SU-DHL-6 (cell line): ENCODE measurements around the gene YIF1A.

ENCODE experiments used
- H2AFZ ChIP-seq: fragments of 200-600 bp; sonication (generic); 2 replicates; pipeline ENCODE4 v1.6.1; 2014; ENCODE audit warnings: low read depth, mild to moderate bottlenecking, moderate library complexity, mixed read lengths, antibody characterized with exemption, low read length; ENCODE audit not compliant: severe bottlenecking
- H3F3A ChIP-seq: fragments of 200-600 bp; shearing (Covaris generic); 2 replicates; pipeline ENCODE4 v1.6.0; 2016; ENCODE audit warnings: antibody characterized with exemption, mild to moderate bottlenecking; ENCODE audit not compliant: insufficient read depth
- H3K27ac ChIP-seq: fragments of 200-600 bp; sonication (generic); 2 replicates; pipeline ENCODE4 v1.5.1; 2016; ENCODE audit warnings: low read depth, mild to moderate bottlenecking, low read length, moderate library complexity, mixed read lengths
- H3K27me3 ChIP-seq: fragments of 200-600 bp; sonication (generic), shearing (Covaris generic); 2 replicates; pipeline ENCODE4 v1.6.0; 2014; ENCODE audit warnings: mild to moderate bottlenecking, low read length
- H3K36me3 ChIP-seq: fragments of 200-600 bp; sonication (generic); 2 replicates; pipeline ENCODE4 v1.6.1; 2014; ENCODE audit warnings: mild to moderate bottlenecking, low read length, mixed read lengths
- H3K4me2 ChIP-seq: fragments of 300-600, 200-600 bp; shearing (Covaris generic), sonication (generic); 2 replicates; pipeline ENCODE4 v1.6.0; 2014; ENCODE audit warnings: low read length, low read depth, mild to moderate bottlenecking; ENCODE audit not compliant: poor library complexity, severe bottlenecking
- H3K4me3 ChIP-seq: fragments of 200-600 bp; sonication (generic); 2 replicates; pipeline ENCODE4 v1.5.1; 2014; ENCODE audit warnings: antibody characterized with exemption, low read length, mild to moderate bottlenecking, mixed read lengths; ENCODE audit not compliant: insufficient read depth, poor library complexity, severe bottlenecking
- H3K79me2 ChIP-seq: fragments of 200-600 bp; sonication (generic); 2 replicates; pipeline ENCODE4 v1.6.1; 2014; ENCODE audit warnings: mild to moderate bottlenecking, low read length, moderate library complexity; ENCODE audit not compliant: insufficient read depth
- H3K9ac ChIP-seq: fragments of 200-600 bp; sonication (generic); 2 replicates; pipeline ENCODE4 v1.7.0; 2014; ENCODE audit warnings: mild to moderate bottlenecking, low read length
- H3K9me2 ChIP-seq: fragments of 200-600 bp; sonication (generic); replicated peaks from 2 replicates; pipeline ENCODE4 v1.6.1; 2014; ENCODE audit warnings: low read length; ENCODE audit not compliant: insufficient read depth
- H3K9me3 ChIP-seq: fragments of 200-600 bp; sonication (generic); 2 replicates; pipeline ENCODE4 v1.6.1; 2014; ENCODE audit warnings: low read length, mixed read lengths; ENCODE audit not compliant: insufficient read depth
- H4K20me1 ChIP-seq: fragments of 200-600 bp; sonication (generic); 2 replicates; pipeline ENCODE4 v1.6.1; 2014; ENCODE audit warnings: low read depth, mild to moderate bottlenecking, antibody characterized with exemption, low read length, moderate library complexity, mixed read lengths
- EZH2phosphoT487 ChIP-seq: fragments of 200-600 bp; sonication (generic), shearing (Covaris generic); conservative IDR thresholded peaks from 2 replicates; pipeline ENCODE4 v1.6.1; 2018; ENCODE audit warnings: mild to moderate bottlenecking, antibody characterized with exemption, low read length, moderate library complexity, mixed read lengths
- TF ChIP-seq, protein P1 (sequence below): fragments of 200-600 bp; sonication (generic); IDR thresholded peaks from one replicate; pipeline ENCODE4 v1.5.1; 2017; ENCODE audit warnings: antibody characterized with exemption, mild to moderate bottlenecking, low read length, moderate library complexity; ENCODE audit not compliant: insufficient read depth, poor library complexity, severe bottlenecking

Gene YIF1A, protein sequence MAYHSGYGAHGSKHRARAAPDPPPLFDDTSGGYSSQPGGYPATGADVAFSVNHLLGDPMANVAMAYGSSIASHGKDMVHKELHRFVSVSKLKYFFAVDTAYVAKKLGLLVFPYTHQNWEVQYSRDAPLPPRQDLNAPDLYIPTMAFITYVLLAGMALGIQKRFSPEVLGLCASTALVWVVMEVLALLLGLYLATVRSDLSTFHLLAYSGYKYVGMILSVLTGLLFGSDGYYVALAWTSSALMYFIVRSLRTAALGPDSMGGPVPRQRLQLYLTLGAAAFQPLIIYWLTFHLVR

DNA sequence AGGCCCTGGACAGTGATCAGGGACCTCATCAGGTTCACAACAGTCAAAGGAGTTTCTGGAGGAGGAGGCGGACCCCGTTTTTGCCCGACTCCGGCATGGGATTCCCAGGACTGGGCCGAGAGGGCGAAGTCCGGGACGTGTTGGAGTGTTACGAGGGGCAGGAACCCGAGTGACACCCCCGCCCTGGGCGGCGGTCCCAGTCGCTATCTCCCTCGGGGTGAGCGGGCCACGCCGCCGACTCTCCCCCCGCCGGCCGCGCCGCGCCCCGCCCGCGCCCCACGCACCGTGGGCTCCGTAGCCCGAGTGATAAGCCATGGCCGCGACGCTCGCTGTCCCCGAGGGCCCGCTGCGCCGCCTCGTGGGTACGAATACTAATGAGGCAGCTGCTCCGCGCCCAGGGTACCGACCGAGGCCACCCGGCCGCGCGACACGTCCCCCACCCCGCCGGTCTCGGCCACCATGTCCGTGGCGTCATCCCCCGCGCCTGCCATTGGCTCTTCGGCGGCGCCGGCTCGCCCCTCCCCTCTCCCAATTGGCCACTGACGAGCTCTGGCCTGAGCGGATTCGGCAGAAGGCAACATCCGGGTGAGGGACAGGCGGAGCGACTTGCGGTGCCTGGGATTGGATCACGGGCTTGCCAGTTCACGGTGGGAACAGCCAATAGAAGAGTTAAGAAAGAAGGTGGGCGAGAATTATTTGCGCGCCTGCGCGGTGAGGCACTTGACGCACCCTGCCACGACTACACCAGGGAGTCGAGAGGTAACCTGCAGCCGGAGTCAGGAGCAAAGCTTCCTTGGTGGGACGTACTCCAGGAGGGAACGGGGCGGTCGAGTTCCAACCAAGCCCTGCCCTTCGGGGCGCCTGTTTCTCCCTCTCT lies at the start of gene YIF1A:
Gene YIF1A (minus strand): TSS at position 473 of the 877 bp plus-strand sequence. CDS start 158 bp downstream, at position 315.
- Histone ChIP-seq H3K9me3 (no peaks in the 10 kb centered on the region), H3K27ac (no peak within 1 kb of the TSS), H3K9me2 (no peaks in the 10 kb centered on the region), H3K9ac (peak within 1 kb of the TSS; percentile 84), H3K4me2 (peak within 1 kb of the TSS; percentile 69), H3K36me3 (no peaks in the 10 kb centered on the region), H3K27me3 (no peaks in the 10 kb centered on the region), H3K79me2 (no peaks in the 10 kb centered on the region), H3F3A (no peaks in the 10 kb centered on the region), H4K20me1 (no peaks in the 10 kb centered on the region), H3K4me3 (peak within 1 kb of the TSS; percentile 72), H2AFZ (peak within 1 kb of the TSS; percentile 76)
- no peak for TF ChIP-seq EZH2phosphoT487
- TF ChIP-seq, protein P1, sequence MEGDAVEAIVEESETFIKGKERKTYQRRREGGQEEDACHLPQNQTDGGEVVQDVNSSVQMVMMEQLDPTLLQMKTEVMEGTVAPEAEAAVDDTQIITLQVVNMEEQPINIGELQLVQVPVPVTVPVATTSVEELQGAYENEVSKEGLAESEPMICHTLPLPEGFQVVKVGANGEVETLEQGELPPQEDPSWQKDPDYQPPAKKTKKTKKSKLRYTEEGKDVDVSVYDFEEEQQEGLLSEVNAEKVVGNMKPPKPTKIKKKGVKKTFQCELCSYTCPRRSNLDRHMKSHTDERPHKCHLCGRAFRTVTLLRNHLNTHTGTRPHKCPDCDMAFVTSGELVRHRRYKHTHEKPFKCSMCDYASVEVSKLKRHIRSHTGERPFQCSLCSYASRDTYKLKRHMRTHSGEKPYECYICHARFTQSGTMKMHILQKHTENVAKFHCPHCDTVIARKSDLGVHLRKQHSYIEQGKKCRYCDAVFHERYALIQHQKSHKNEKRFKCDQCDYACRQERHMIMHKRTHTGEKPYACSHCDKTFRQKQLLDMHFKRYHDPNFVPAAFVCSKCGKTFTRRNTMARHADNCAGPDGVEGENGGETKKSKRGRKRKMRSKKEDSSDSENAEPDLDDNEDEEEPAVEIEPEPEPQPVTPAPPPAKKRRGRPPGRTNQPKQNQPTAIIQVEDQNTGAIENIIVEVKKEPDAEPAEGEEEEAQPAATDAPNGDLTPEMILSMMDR, result no peak

DNA sequence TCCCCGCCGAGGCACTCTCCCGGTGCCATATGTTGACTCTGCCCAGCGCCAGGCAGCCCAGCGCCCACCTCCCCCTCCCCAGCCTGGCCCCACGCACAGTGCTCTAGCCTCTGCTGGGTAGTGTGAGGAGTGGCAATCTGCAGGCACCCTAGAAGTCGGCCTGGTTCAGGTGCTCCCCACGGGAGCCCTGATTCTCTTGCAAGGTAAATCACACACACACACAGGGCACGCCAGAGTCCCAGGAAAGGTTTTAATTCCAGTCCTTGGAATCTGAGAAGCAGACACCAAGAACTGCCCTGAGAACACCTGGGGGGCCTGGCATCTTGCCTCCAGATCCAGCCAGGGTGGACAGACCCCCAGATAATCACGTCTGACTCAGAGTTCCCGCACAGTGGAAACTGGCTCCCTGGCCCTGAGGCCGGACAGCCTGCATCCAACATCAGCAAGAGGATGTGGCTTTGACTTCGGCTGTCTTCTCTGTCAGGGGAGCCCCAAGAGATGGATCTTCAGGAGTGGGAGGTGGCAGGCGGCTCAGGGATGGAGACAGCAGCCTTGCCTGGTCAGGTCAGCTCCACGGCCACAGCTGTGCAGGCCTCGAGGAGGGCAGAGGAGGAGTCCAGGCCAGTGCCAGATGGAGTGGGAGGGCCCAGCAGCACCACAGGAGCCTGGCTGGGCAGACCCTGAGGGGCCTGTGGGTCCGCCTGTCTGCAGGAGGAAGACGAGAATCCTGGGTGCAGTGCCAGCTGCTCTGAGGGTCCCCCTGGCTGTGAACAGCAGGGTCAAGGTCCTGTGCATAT lies 48.4 kb upstream of the YIF1A start:
- no peaks in the 10 kb centered on the region for H3K36me3 ChIP-seq
- H3K9me2 ChIP-seq, result no peaks in the 10 kb centered on the region
- H4K20me1 ChIP-seq, result no peaks in the 10 kb centered on the region
- H3K9ac ChIP-seq, result no peak overlapping the region
- no peaks in the 10 kb centered on the region for H3K9me3 ChIP-seq
- no peak overlapping the region for H2AFZ ChIP-seq
- H3K4me2 ChIP-seq, result no peak overlapping the region
- H3K79me2 ChIP-seq, result no peaks in the 10 kb centered on the region
- TF ChIP-seq, protein P1, result no peak
- no peak for TF ChIP-seq EZH2phosphoT487
- no peaks in the 10 kb centered on the region for H3K27me3 ChIP-seq
- no peaks in the 10 kb centered on the region for H3F3A ChIP-seq
- no peak overlapping the region for H3K4me3 ChIP-seq
- H3K27ac ChIP-seq, result no peak overlapping the region

DNA sequence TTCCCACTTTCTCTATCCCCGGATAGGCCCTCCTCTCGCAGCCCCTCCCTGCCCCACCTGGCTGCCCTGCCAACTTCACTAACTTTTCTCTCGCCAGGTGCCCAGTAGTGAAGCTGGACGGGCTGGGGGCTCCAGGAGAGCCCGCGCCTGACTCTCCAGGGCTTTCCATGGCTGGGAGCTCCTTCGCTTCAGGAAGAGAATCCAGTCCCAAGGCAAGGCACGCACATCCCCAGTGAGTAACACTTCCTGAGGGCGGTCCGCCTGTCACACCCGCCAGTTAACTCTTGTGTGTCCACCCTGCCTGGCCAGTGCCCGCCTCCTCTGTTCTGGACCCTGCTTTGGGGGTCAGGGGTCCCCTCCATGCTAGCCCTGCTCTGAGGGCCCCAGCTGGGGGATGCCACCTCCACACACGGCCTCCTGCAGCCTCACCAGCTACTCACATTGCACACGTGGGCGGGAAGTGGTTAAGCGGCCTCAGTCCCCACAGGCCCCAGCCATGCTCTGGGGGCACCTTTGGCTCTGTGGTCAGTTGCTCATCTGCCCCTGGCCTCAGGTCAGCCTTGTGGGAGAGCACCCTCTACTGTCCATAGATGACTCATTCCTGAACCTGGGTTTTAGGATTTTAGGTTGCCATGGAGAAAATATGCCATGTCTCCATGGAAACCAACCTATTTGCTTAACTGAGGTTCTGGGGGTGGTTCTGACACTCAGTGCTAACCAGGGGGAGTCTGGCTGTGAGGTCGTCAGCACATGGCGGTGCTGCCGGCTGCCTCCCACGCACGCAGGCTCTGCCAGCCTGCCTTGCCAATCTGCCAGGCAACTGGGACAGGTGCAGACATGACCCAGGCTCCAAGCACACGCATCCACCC lies 47.5 kb upstream of the YIF1A start, which contains the start of gene RIN1:
Gene RIN1 (minus strand): TSS at position 201 of the 869 bp plus-strand sequence. CDS start 32 bp downstream, at position 169.
- H4K20me1 ChIP-seq, result no peaks in the 10 kb centered on the region
- no peak within 1 kb of the TSS for H3K4me2 ChIP-seq
- no peak within 1 kb of the TSS for H2AFZ ChIP-seq
- H3K27me3 ChIP-seq, result no peaks in the 10 kb centered on the region
- H3K79me2 ChIP-seq, result no peaks in the 10 kb centered on the region
- no peaks in the 10 kb centered on the region for H3F3A ChIP-seq
- H3K36me3 ChIP-seq, result no peaks in the 10 kb centered on the region
- H3K9me3 ChIP-seq, result no peaks in the 10 kb centered on the region
- H3K9me2 ChIP-seq, result no peaks in the 10 kb centered on the region
- no peak within 1 kb of the TSS for H3K4me3 ChIP-seq
- H3K27ac ChIP-seq, result no peak within 1 kb of the TSS
- TF ChIP-seq, protein P1, result no peak
- no peak for TF ChIP-seq EZH2phosphoT487
- no peak within 1 kb of the TSS for H3K9ac ChIP-seq
